A549 (cell line): Measurements from ENCODE around the gene CLGN.

Experiments
- CEBPB ChIP-seq, 2 experiments: fragments of >200 bp in 1 of 2; sonication (Bioruptor Twin) in 1 of 2; formaldehyde crosslinking in 1 of 2; IDR thresholded peaks; 2 replicates each; pipeline ENCODE4 v1.6.1; 2012 to 2016
- CTCF ChIP-seq: fragments of >200 bp; sonication (Bioruptor Twin); formaldehyde crosslinking; IDR thresholded peaks from 3 replicates; pipeline ENCODE4 v1.5.1; 2016
- HOXB13 ChIP-seq: fragments of 250-450 bp; sonication (Bioruptor Pico); IDR thresholded peaks from 2 replicates; pipeline ENCODE4 v1.5.0; 2020; ENCODE audit warnings: low read depth, mild to moderate bottlenecking, moderate library complexity
- KDM1A ChIP-seq: fragments of 200-600 bp; sonication (generic); IDR thresholded peaks from 2 replicates; pipeline ENCODE4 v1.6.1; 2016; ENCODE audit warnings: low read depth, mild to moderate bottlenecking
- MAX ChIP-seq: IDR thresholded peaks from 2 replicates; pipeline ENCODE4 v1.6.1; 2012
- RNF2 ChIP-seq: fragments of 200-600 bp; sonication (generic); IDR thresholded peaks from 2 replicates; pipeline ENCODE4 v1.6.1; 2016; ENCODE audit warnings: low read depth, mild to moderate bottlenecking, antibody characterized with exemption, moderate library complexity, borderline replicate concordance
- SMC3 ChIP-seq: fragments of >200 bp; sonication (Bioruptor Twin); formaldehyde crosslinking; IDR thresholded peaks from 3 replicates; pipeline ENCODE4 v1.6.1; 2018; ENCODE audit warnings: inconsistent platforms

- no peak for TF ChIP-seq CEBPB (IDR thresholded peaks at IDR 0.05)
- TF ChIP-seq MAX: no peak
- TF ChIP-seq SMC3: no peak
- no peak for TF ChIP-seq RNF2
- TF ChIP-seq CTCF: no peak
- TF ChIP-seq HOXB13: no peak
- no peak for TF ChIP-seq KDM1A
Observed at GRCh38 chr4:140400111-140400510, 27.3 kb downstream of the CLGN start.
